CD4-positive, alpha-beta T cell treated with Interleukin-17A for 1 hour (primary cell): ENCODE results near the gene TEX29.

Experiments used
- DNase-seq: peaks from one replicate; pipeline ENCODE4 v3.0.0-alpha.2; 2020

TEX29 gene

GRCh38 chr13:111372651-111373425 lies 52.4 kb downstream of the TEX29 start:
- DNase-seq, result no peak

GRCh38 chr13:111373486-111373885 lies 53.0 kb downstream of the TEX29 start:
- DNase-seq, result no peak

GRCh38 chr13:111380431-111380830 lies 60.0 kb downstream of the TEX29 start:
- no peak for DNase-seq

- DNase-seq, result no peak
These were observed 62.0 kb downstream of the TEX29 start for GRCh38 chr13:111382411-111382810.

- no peak for DNase-seq
These were observed 62.4 kb downstream of the TEX29 start for GRCh38 chr13:111382877-111383276.

GRCh38 chr13:111383591-111384440 lies 63.4 kb downstream of the TEX29 start:
- no peak for DNase-seq

- no peak for DNase-seq
These were observed 64.2 kb downstream of the TEX29 start for GRCh38 chr13:111384441-111385182.

GRCh38 chr13:111385183-111385857 lies 64.9 kb downstream of the TEX29 start:
- DNase-seq, result no peak

- no peak for DNase-seq
These were observed 66.8 kb downstream of the TEX29 start for GRCh38 chr13:111387026-111387871.

GRCh38 chr13:111387945-111388600 lies 67.6 kb downstream of the TEX29 start:
- no peak for DNase-seq

- DNase-seq, result no peak
These were observed 68.5 kb downstream of the TEX29 start for GRCh38 chr13:111388851-111389500.

- no peak for DNase-seq
These were observed 69.4 kb downstream of the TEX29 start for GRCh38 chr13:111389621-111390521.

GRCh38 chr13:111390522-111391270 lies 70.3 kb downstream of the TEX29 start:
- DNase-seq, result no peak

GRCh38 chr13:111392486-111392885 lies 72.0 kb downstream of the TEX29 start:
- no peak for DNase-seq

- DNase-seq, result no peak
These were observed 72.9 kb downstream of the TEX29 start for GRCh38 chr13:111393221-111393790.
